ENCODE measurements around the gene UPF2. TPM values are rescaled to one million over a fixed set of nuclear protein-coding genes. Genes with fewer than 3 reads are reported as not detected.

UPF2 gene
- total RNA-seq, 6 donors from 2014 or later = 16.0 to 44.0 (median 17.3) TPM

DNA sequence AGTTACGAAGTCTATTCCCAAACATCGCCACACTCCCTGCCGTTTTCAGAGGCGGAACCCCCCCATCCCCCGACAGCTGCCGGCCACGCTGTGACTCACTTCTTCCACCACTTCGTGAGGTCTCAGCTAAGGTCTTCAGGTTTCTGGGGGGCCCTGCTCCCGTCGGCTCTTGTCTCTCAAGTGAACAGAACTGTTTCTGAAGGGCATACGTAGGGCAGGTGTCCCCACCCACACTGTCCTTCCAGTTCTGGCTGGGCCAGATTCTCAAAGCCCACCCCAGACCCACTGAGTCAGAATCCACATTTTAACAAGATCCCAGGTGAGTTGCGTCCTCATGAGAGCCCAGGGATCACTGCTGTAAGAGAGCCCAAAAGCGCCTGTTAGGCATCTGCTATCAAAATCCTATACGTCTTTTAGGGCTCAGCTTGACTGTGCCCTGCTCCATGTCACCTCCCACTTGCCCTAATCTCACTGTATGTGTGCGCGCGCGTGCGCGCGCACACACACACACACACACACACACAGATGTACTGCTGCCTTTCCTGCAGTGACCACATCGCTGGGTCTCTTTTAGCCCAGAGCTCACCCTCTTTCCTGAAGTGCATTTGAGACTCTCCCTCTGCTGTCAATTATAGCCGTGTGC is 140.7 kb downstream of the UPF2 start:
- 72 to 77% methylated on average over 20 to 23 of the region's 23 CpGs for WGBS, 2 donors
- no peaks in the 10 kb centered on the region for H3K36me3 ChIP-seq
- no peak overlapping the region for H3K27ac ChIP-seq
- no peaks in the 10 kb centered on the region for H3K27me3 ChIP-seq
- no peaks in the 10 kb centered on the region for H3K9me3 ChIP-seq
- TF ChIP-seq POLR2AphosphoS5 (IDR thresholded peaks at IDR 0.05) (no peak), POLR2A (IDR thresholded peaks at IDR 0.05) (no peak), EP300 (IDR thresholded peaks at IDR 0.05) (no peak)
- TF ChIP-seq, protein P1, sequence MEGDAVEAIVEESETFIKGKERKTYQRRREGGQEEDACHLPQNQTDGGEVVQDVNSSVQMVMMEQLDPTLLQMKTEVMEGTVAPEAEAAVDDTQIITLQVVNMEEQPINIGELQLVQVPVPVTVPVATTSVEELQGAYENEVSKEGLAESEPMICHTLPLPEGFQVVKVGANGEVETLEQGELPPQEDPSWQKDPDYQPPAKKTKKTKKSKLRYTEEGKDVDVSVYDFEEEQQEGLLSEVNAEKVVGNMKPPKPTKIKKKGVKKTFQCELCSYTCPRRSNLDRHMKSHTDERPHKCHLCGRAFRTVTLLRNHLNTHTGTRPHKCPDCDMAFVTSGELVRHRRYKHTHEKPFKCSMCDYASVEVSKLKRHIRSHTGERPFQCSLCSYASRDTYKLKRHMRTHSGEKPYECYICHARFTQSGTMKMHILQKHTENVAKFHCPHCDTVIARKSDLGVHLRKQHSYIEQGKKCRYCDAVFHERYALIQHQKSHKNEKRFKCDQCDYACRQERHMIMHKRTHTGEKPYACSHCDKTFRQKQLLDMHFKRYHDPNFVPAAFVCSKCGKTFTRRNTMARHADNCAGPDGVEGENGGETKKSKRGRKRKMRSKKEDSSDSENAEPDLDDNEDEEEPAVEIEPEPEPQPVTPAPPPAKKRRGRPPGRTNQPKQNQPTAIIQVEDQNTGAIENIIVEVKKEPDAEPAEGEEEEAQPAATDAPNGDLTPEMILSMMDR (IDR thresholded peaks at IDR 0.05) = no peak
- peaks cover 0 to 7% (median 0%) of the 10 kb centered on the region in 4 donors for H3K4me1 ChIP-seq
- no peak overlapping the region for H3K4me3 ChIP-seq
- DNase-seq (no peak), ATAC-seq (ENCODE audit: low FRiP score in 2 of 2) (no peak)

DNA sequence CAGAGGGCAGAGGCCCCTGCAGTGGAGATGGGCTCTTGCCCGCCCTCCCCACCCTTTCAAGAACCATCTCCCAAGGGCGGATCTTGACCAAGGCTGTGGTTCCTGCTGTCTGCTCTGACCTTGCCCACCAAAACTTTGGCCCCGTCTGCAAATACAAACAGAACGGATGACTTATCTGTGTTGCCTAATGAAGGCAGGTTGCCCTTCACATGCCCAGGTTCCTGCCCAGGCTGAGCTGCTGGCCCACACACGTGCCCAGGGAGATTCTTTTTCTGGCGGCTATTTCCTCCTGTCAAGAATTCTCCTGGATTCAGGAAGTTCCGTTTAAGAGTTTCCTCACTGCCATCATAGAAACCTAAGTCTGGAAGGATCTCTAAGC is 141.2 kb downstream of the UPF2 start:
- H3K9me3 ChIP-seq = no peaks in the 10 kb centered on the region
- H3K4me3 ChIP-seq = no peak overlapping the region
- DNase-seq (no peak), ATAC-seq (ENCODE audit: low FRiP score in 2 of 2) (no peak)
- TF ChIP-seq POLR2A (IDR thresholded peaks at IDR 0.05) (no peak), EP300 (IDR thresholded peaks at IDR 0.05) (no peak), POLR2AphosphoS5 (IDR thresholded peaks at IDR 0.05) (no peak)
- TF ChIP-seq, protein P1 (IDR thresholded peaks at IDR 0.05) = no peak
- no peak overlapping the region for H3K27ac ChIP-seq
- no peaks in the 10 kb centered on the region for H3K27me3 ChIP-seq
- WGBS, 2 donors = 44 to 53% methylated on average over 4 to 7 of the region's 7 CpGs
- no peaks in the 10 kb centered on the region for H3K36me3 ChIP-seq
- H3K4me1 ChIP-seq = peaks cover 0 to 7% (median 0%) of the 10 kb centered on the region in 4 donors

DNA sequence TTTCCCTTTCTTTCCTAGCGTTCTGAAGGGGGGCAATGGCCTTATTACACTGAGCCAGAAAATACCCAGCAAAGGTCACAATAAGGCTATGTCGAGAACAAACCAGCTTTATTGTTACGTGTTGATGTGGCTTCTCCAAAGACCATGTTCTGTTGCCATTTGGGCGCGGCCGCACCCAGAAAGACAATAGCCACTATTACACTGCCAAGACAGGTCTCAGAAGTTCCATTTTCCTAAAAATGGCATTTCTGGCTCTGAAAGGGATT is 141.6 kb downstream of the UPF2 start:
- no peak for ATAC-seq (ENCODE audit: low FRiP score in 2 of 2)
- WGBS, 2 donors = 93 to 96% methylated on average over 6 of the region's 6 CpGs
- no peak overlapping the region for H3K27ac ChIP-seq

DNA sequence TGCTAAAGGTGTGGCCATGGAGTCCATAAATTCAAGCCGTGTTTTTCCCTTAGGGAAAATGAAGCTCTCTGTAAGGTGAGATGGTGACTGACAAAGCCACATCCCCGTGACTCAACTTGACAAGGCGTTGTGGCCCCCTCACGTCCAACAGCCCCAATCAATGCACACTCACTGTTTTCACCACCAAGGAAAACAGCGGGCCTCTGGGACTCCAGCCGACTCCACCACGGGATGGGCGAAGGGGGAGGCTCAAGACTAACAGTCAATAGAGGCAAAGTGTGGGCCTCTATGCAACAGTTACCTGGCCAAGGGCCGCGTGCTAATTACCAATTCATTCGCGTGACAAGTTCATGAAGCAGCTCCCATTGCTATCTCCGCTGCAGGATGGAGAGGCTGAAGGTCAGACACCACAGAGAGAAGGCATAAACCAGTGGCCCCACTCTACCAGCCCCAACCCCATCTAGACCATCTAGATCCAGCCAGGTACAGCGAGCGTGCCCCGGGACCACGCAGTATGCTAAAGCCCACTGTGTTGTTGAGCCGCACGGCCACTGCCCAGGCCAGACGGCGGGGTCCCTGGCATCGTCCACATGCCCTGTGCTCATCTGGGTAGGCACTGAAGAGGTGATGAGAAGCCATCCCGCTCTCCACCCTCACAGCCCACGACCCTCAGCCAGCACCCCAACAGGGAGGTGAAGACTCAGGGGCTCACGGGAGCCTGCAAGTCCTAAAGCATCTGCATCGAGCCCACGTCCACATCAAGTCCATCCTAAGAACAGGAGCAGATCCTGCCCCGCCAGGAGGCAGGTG is 143.3 kb downstream of the UPF2 start:
- Histone ChIP-seq H3K27ac (peak overlapping the region in 3 of 4 donors; percentile 23 to 79 (median 50)), H3K4me1 (peaks cover 0 to 7% (median 0%) of the 10 kb centered on the region in 4 donors), H3K4me3 (no peak overlapping the region), H3K36me3 (no peaks in the 10 kb centered on the region), H3K27me3 (no peaks in the 10 kb centered on the region), H3K9me3 (no peaks in the 10 kb centered on the region)
- WGBS, 2 donors = 87 to 91% methylated on average over 15 to 27 of the region's 28 CpGs
- TF ChIP-seq, protein P1 (IDR thresholded peaks at IDR 0.05) = no peak
- TF ChIP-seq EP300 (IDR thresholded peaks at IDR 0.05) (no peak), POLR2A (IDR thresholded peaks at IDR 0.05) (no peak), POLR2AphosphoS5 (IDR thresholded peaks at IDR 0.05) (no peak)
- DNase-seq (peak in 1 of 2 donors; percentile 67), ATAC-seq (ENCODE audit: low FRiP score in 2 of 2) (no peak)

More for the DNA sequence above, 141.6 kb downstream of the UPF2 start:
- no peaks in the 10 kb centered on the region for H3K9me3 ChIP-seq
- DNase-seq = no peak
- H3K4me3 ChIP-seq = no peak overlapping the region
- no peaks in the 10 kb centered on the region for H3K27me3 ChIP-seq
- no peak for TF ChIP-seq EP300 (IDR thresholded peaks at IDR 0.05)
- no peak for TF ChIP-seq POLR2AphosphoS5 (IDR thresholded peaks at IDR 0.05)
- no peak for TF ChIP-seq POLR2A (IDR thresholded peaks at IDR 0.05)
- TF ChIP-seq, protein P1 (IDR thresholded peaks at IDR 0.05) = no peak
- H3K36me3 ChIP-seq = no peaks in the 10 kb centered on the region
- H3K4me1 ChIP-seq = peaks cover 0 to 7% (median 0%) of the 10 kb centered on the region in 4 donors
